Measurements from ENCODE around the gene USP13. TPM values are rescaled to one million over a fixed set of nuclear protein-coding genes. Genes with fewer than 3 reads are reported as not detected.

Gene USP13
- total and polyA plus RNA-seq, 10 of the 15 experiments (the other 5 are each of a cell fraction or from before 2014, with no cell fraction given): 3.2 to 20.8 (median 9.0) TPM

DNA sequence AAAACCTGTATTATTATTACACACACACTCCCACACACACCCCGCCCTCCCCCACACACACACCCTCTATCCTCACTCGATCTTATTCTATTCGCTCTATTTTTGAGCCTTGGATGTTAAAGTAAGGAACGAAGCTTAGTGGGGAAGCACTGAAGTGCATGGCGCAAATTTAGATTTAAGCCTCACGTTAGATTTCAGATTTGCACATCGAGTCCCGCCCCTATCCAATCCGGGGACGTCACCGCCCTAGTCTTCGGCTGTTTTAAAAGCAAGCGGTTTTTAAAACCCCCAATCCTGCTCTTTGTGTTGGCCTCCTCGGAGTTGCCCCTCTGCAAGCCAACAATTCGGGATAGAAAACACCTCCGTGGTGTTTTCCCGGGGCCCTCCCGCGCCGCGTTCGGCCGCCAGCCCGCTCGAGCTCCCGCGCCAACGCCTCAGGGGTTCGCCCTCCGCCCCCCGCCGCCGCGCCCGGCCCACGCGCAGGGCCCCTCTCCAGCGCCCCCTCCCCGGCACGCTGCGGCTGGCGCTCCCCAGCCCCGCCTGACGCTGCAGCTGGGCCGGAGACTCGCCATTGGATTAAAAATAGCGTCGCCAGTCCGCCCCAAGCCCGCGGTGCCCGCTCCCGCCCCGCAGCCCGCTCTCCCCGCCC is at the start of gene USP13 (continued):
- TF ChIP-seq POU2F2 (IDR thresholded peaks at IDR 0.05; ENCODE audit: borderline replicate concordance, low read depth, low read length) (0 out of 3 replicates have a peak, but pooled peaks have one; percentile 21), NFYB (IDR thresholded peaks at IDR 0.05; ENCODE audit: insufficient read depth, low read depth, low read length) (0 out of 2 replicates have a peak, but pooled peaks have one; percentile 25), IKZF2 (IDR thresholded peaks at IDR 0.05) (peak in 1 of 2 experiments; percentile 18; a peak in 1 of 4 replicates), IKZF1 (conservative IDR thresholded peaks at IDR 0.05) (0 out of 2 replicates have a peak, but pooled peaks have one; percentile 21), PML (IDR thresholded peaks at IDR 0.05; ENCODE audit: low read length) (no peak), CBX3 (IDR thresholded peaks at IDR 0.05; ENCODE audit: borderline replicate concordance, low read depth) (no peak), POLR2AphosphoS2 (IDR thresholded peaks at IDR 0.05; ENCODE audit: low read depth, low read length) (no peak), NR2C1 (IDR thresholded peaks at IDR 0.05) (no peak), POLR2AphosphoS5 (IDR thresholded peaks at IDR 0.05; ENCODE audit: low read length) (peak; percentile 33; the same call in 1 of the 2 replicates), CBX5 (IDR thresholded peaks at IDR 0.05; ENCODE audit: low read depth) (0 out of 2 replicates have a peak, but pooled peaks have one; percentile 7), TCF7 (IDR thresholded peaks at IDR 0.05; ENCODE audit: borderline replicate concordance) (no peak)
- TF ChIP-seq, protein P1, sequence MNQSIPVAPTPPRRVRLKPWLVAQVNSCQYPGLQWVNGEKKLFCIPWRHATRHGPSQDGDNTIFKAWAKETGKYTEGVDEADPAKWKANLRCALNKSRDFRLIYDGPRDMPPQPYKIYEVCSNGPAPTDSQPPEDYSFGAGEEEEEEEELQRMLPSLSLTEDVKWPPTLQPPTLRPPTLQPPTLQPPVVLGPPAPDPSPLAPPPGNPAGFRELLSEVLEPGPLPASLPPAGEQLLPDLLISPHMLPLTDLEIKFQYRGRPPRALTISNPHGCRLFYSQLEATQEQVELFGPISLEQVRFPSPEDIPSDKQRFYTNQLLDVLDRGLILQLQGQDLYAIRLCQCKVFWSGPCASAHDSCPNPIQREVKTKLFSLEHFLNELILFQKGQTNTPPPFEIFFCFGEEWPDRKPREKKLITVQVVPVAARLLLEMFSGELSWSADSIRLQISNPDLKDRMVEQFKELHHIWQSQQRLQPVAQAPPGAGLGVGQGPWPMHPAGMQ (IDR thresholded peaks at IDR 0.05; ENCODE audit: borderline replicate concordance): no peak
